Measurements from ENCODE around the gene ACVR2B. TPM values are rescaled to one million over a fixed set of nuclear protein-coding genes. Genes with fewer than 3 reads are reported as not detected.
"Not testable (repeated sequence)": the region's sequence is repeated elsewhere in the genome, so short reads cannot be mapped to it uniquely, and the experiment has no call there.

ACVR2B gene
- polyA plus RNA-seq = under 1 TPM; 0.29 to 0.55 TPM

GRCh38 chr3:38453075-38453912, at the start of gene ACVR2B:
ACVR2B (plus strand) TSS chr3:38453890; CDS start chr3:38454323, 433 bp downstream.
- peaks cover 0 to 8% of the 10 kb centered on the region in 2 donors for H3K4me1 ChIP-seq (ENCODE audit: control insufficient read depth in 2 of 2, insufficient read depth in 2 of 2, low read length in 1 of 2)
- no peaks in the 10 kb centered on the region for H3K36me3 ChIP-seq (ENCODE audit: control insufficient read depth in 2 of 2, insufficient read depth in 2 of 2, low read length in 1 of 2)
- H3K27me3 ChIP-seq (ENCODE audit: control insufficient read depth in 1 of 2, insufficient read depth in 2 of 2, low read length in 2 of 2) = no peaks in the 10 kb centered on the region
- peak within 1 kb of the TSS; percentile 65 to 72 for H3K4me3 ChIP-seq (ENCODE audit: low read depth in 1 of 2, low read length in 2 of 2)
- H3K9me3 ChIP-seq (ENCODE audit: control insufficient read depth in 2 of 2, insufficient read depth in 1 of 2, low read depth in 1 of 2, low read length in 1 of 2) = no peaks in the 10 kb centered on the region
- WGBS, 2 donors = 7 to 9% methylated on average over 39 to 48 of the region's 48 CpGs
- peak within 1 kb of the TSS; percentile 77 to 90 for H3K27ac ChIP-seq (ENCODE audit: low read depth in 2 of 2, low read length in 1 of 2)

DNA sequence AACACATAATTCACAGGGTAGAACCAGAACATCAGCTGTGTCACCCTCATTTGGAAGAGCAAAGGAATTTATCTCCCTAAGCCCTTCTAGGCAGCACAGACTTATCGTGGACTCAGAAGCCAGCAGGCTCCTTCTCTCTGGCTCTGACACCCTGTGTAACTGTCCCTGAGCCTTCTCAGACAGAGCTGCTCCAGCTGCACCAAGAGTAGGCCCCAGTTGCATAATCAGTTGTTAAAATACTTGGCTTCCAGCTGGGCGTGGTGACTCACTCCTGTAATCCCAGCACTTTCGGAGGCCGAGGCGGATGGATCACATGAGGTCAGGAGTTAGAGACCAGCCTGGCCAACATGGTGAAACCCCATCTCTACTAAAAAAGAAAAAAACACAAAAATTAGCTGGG, 49.4 kb upstream of the ACVR2B start:
- H3K36me3 ChIP-seq (ENCODE audit: control insufficient read depth in 2 of 2, insufficient read depth in 2 of 2, low read length in 1 of 2) = peaks cover 0 to 8% of the 10 kb centered on the region in 2 donors
- H3K27me3 ChIP-seq (ENCODE audit: control insufficient read depth in 1 of 2, insufficient read depth in 2 of 2, low read length in 2 of 2) = no peaks in the 10 kb centered on the region
- H3K4me3 ChIP-seq (ENCODE audit: low read depth in 1 of 2, low read length in 2 of 2) = no peak overlapping the region
- H3K9me3 ChIP-seq (ENCODE audit: control insufficient read depth in 2 of 2, insufficient read depth in 1 of 2, low read depth in 1 of 2, low read length in 1 of 2) = no peaks in the 10 kb centered on the region
- H3K27ac ChIP-seq (ENCODE audit: low read depth in 2 of 2, low read length in 1 of 2) = no peak overlapping the region
- H3K4me1 ChIP-seq (ENCODE audit: control insufficient read depth in 2 of 2, insufficient read depth in 2 of 2, low read length in 1 of 2) = no peaks in the 10 kb centered on the region
- WGBS, 2 donors = 59 to 79% methylated on average over 5 of the region's 5 CpGs

GRCh38 chr3:38411591-38411990, 42.1 kb upstream of the ACVR2B start:
- WGBS, 2 donors = 62 to 74% methylated on average over 1 of the region's 1 CpG
- Histone ChIP-seq H3K36me3 (ENCODE audit: control insufficient read depth in 2 of 2, insufficient read depth in 2 of 2, low read length in 1 of 2) (no peaks in the 10 kb centered on the region), H3K9me3 (ENCODE audit: control insufficient read depth in 2 of 2, insufficient read depth in 1 of 2, low read depth in 1 of 2, low read length in 1 of 2) (no peaks in the 10 kb centered on the region), H3K4me3 (ENCODE audit: low read depth in 1 of 2, low read length in 2 of 2) (no peak overlapping the region), H3K27ac (ENCODE audit: low read depth in 2 of 2, low read length in 1 of 2) (no peak overlapping the region), H3K27me3 (ENCODE audit: control insufficient read depth in 1 of 2, insufficient read depth in 2 of 2, low read length in 2 of 2) (no peaks in the 10 kb centered on the region), H3K4me1 (ENCODE audit: control insufficient read depth in 2 of 2, insufficient read depth in 2 of 2, low read length in 1 of 2) (no peaks in the 10 kb centered on the region)

- H3K4me3 ChIP-seq (ENCODE audit: low read depth in 1 of 2, low read length in 2 of 2); H3K27me3 ChIP-seq (ENCODE audit: control insufficient read depth in 1 of 2, insufficient read depth in 2 of 2, low read length in 2 of 2); H3K36me3 ChIP-seq (ENCODE audit: control insufficient read depth in 2 of 2, insufficient read depth in 2 of 2, low read length in 1 of 2); H3K4me1 ChIP-seq (ENCODE audit: control insufficient read depth in 2 of 2, insufficient read depth in 2 of 2, low read length in 1 of 2); H3K27ac ChIP-seq (ENCODE audit: low read depth in 2 of 2, low read length in 1 of 2); H3K9me3 ChIP-seq (ENCODE audit: control insufficient read depth in 2 of 2, insufficient read depth in 1 of 2, low read depth in 1 of 2, low read length in 1 of 2): not testable (repeated sequence)
- 40 to 42% methylated on average over 5 of the region's 5 CpGs for WGBS, 2 donors
Measured at GRCh38 chr3:38420758-38421157, 32.9 kb upstream of the ACVR2B start.

DNA sequence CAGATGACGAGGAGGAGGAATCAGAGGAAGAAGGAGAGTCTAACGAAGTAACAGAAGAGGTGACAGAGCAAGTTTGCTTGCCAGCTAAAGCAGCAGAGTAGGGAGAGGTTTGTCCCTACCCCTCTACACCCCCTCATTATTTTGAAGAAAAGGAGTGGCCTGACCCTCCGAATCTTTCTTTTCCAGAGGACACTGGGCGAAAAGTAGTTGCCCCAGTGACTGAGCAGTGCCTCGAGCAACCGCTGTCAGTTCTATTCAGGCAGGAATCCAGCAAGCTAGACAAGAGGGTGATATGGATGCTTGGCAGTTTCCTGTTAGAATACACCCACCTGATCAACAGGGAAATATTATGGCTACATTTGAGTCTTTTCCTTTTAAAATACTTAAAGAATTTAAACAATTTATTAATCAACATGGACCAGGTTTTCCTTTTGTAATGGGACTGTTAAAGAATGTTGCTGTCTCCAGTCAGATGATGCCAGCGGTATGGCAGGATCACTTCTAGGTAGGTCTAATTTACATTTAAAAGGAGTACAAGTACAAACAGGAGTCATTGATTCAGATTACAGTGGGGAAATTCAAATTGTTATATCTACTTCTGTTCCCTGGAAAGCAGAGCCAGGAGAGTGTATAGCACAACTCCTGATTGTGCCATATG, 31.9 kb upstream of the ACVR2B start:
- Histone ChIP-seq H3K27ac (ENCODE audit: low read depth in 2 of 2, low read length in 1 of 2) (peak overlapping the region in 1 of 2 donors; percentile 7), H3K9me3 (ENCODE audit: control insufficient read depth in 2 of 2, insufficient read depth in 1 of 2, low read depth in 1 of 2, low read length in 1 of 2) (no peaks in the 10 kb centered on the region), H3K36me3 (ENCODE audit: control insufficient read depth in 2 of 2, insufficient read depth in 2 of 2, low read length in 1 of 2) (no peaks in the 10 kb centered on the region), H3K4me1 (ENCODE audit: control insufficient read depth in 2 of 2, insufficient read depth in 2 of 2, low read length in 1 of 2) (peaks cover 0 to 5% of the 10 kb centered on the region in 2 donors), H3K27me3 (ENCODE audit: control insufficient read depth in 1 of 2, insufficient read depth in 2 of 2, low read length in 2 of 2) (no peaks in the 10 kb centered on the region), H3K4me3 (ENCODE audit: low read depth in 1 of 2, low read length in 2 of 2) (no peak overlapping the region)
- WGBS, 2 donors = 48 to 62% methylated on average over 7 of the region's 7 CpGs

- not testable (repeated sequence) for H3K27me3 ChIP-seq (ENCODE audit: control insufficient read depth in 1 of 2, insufficient read depth in 2 of 2, low read length in 2 of 2); H3K9me3 ChIP-seq (ENCODE audit: control insufficient read depth in 2 of 2, insufficient read depth in 1 of 2, low read depth in 1 of 2, low read length in 1 of 2); H3K36me3 ChIP-seq (ENCODE audit: control insufficient read depth in 2 of 2, insufficient read depth in 2 of 2, low read length in 1 of 2); H3K4me3 ChIP-seq (ENCODE audit: low read depth in 1 of 2, low read length in 2 of 2); H3K4me1 ChIP-seq (ENCODE audit: control insufficient read depth in 2 of 2, insufficient read depth in 2 of 2, low read length in 1 of 2)
- 45 to 52% methylated on average over 6 of the region's 6 CpGs for WGBS, 2 donors
- H3K27ac ChIP-seq (ENCODE audit: low read depth in 2 of 2, low read length in 1 of 2) = peak overlapping the region in 1 of 2 donors; percentile 40
Measured at GRCh38 chr3:38426798-38427426, 26.8 kb upstream of the ACVR2B start.

DNA sequence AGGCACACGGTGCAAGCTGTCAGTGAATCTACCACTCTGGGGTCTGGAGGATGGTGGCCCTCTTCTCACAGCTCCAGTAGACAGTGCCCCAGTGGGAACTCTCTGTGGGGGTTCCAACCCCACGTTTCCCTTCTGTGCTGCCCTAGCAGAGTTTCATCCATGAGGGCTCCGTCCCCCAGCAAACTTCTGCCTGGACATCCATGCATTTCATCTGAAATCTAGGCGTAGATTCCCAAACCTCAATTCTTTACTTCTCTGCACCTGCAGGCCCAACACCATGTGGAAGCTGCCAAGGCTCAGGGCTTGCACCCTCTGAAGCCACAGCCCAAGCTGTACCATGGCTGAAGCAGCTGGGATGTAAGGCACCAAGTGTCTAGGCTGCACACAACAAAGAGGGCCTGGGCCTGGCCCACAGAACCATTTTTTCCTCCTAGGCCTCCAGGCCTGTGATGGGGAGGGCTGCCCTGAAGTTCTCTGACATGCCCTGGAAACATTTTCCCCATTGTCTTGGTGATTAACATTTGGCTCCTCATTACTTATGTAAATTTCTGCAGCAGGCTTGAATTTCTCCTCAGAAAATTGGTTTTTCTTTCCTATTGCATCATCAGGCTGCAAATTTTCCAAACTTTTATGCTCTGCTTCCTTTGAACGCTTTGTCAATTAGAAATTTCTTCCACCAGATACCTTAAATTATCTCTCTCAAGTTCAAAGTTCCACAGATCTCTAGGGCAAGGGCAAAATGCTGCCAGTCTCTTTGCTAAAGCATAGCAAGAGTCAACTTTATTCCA, 20.6 kb upstream of the ACVR2B start:
- H3K27me3 ChIP-seq (ENCODE audit: control insufficient read depth in 1 of 2, insufficient read depth in 2 of 2, low read length in 2 of 2); H3K4me1 ChIP-seq (ENCODE audit: control insufficient read depth in 2 of 2, insufficient read depth in 2 of 2, low read length in 1 of 2); H3K27ac ChIP-seq (ENCODE audit: low read depth in 2 of 2, low read length in 1 of 2); H3K4me3 ChIP-seq (ENCODE audit: low read depth in 1 of 2, low read length in 2 of 2); H3K36me3 ChIP-seq (ENCODE audit: control insufficient read depth in 2 of 2, insufficient read depth in 2 of 2, low read length in 1 of 2); H3K9me3 ChIP-seq (ENCODE audit: control insufficient read depth in 2 of 2, insufficient read depth in 1 of 2, low read depth in 1 of 2, low read length in 1 of 2): not testable (repeated sequence)
- WGBS, 2 donors = 92 to 95% methylated on average over 5 of the region's 5 CpGs

DNA sequence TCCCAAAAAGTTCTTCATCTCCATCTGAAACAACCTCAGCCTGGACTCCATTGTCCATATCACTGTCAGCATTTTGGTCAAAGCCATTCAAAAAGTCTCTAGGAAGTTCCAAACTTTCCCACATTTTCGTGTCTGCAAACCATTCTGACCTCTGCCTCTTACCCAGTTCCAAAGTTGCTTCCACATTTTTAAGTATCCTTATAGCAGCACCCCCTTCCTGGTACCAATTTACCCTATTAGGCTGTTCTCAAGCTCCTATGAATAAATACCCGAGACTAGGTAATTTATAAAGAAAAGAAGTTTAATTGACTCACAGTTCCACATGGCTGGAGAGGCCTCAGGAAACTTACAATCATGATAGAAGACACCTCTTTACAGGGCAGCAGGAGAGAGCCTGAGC, 20.0 kb upstream of the ACVR2B start:
- WGBS, 2 donors = 74 to 85% methylated on average over 2 of the region's 2 CpGs
- not testable (repeated sequence) for H3K4me1 ChIP-seq (ENCODE audit: control insufficient read depth in 2 of 2, insufficient read depth in 2 of 2, low read length in 1 of 2); H3K9me3 ChIP-seq (ENCODE audit: control insufficient read depth in 2 of 2, insufficient read depth in 1 of 2, low read depth in 1 of 2, low read length in 1 of 2); H3K27ac ChIP-seq (ENCODE audit: low read depth in 2 of 2, low read length in 1 of 2); H3K27me3 ChIP-seq (ENCODE audit: control insufficient read depth in 1 of 2, insufficient read depth in 2 of 2, low read length in 2 of 2); H3K36me3 ChIP-seq (ENCODE audit: control insufficient read depth in 2 of 2, insufficient read depth in 2 of 2, low read length in 1 of 2); H3K4me3 ChIP-seq (ENCODE audit: low read depth in 1 of 2, low read length in 2 of 2)

- H3K36me3 ChIP-seq (ENCODE audit: control insufficient read depth in 2 of 2, insufficient read depth in 2 of 2, low read length in 1 of 2); H3K27me3 ChIP-seq (ENCODE audit: control insufficient read depth in 1 of 2, insufficient read depth in 2 of 2, low read length in 2 of 2); H3K27ac ChIP-seq (ENCODE audit: low read depth in 2 of 2, low read length in 1 of 2); H3K4me1 ChIP-seq (ENCODE audit: control insufficient read depth in 2 of 2, insufficient read depth in 2 of 2, low read length in 1 of 2); H3K9me3 ChIP-seq (ENCODE audit: control insufficient read depth in 2 of 2, insufficient read depth in 1 of 2, low read depth in 1 of 2, low read length in 1 of 2); H3K4me3 ChIP-seq (ENCODE audit: low read depth in 1 of 2, low read length in 2 of 2): not testable (repeated sequence)
- 65 to 82% methylated on average over 5 of the region's 5 CpGs for WGBS, 2 donors
Measured at GRCh38 chr3:38438436-38439069, 15.1 kb upstream of the ACVR2B start.
